Stimulated activated CD8-positive, alpha-beta memory T cell treated with anti-CD3 and anti-CD28 coated beads, Interleukin-12 subunit alpha, Interleukin-12 subunit beta, amount 100 ng/mL, for 4 hours (primary cell): ENCODE results near the gene SLC39A6.
"Not testable (repeated sequence)": the region's sequence is repeated elsewhere in the genome, so short reads cannot be mapped to it uniquely, and the experiment has no call there.

Experiments used
- DNase-seq: peaks from one replicate; pipeline ENCODE4 v3.0.0-alpha.2; 2020; ENCODE audit warnings: low read depth

Gene SLC39A6, protein sequence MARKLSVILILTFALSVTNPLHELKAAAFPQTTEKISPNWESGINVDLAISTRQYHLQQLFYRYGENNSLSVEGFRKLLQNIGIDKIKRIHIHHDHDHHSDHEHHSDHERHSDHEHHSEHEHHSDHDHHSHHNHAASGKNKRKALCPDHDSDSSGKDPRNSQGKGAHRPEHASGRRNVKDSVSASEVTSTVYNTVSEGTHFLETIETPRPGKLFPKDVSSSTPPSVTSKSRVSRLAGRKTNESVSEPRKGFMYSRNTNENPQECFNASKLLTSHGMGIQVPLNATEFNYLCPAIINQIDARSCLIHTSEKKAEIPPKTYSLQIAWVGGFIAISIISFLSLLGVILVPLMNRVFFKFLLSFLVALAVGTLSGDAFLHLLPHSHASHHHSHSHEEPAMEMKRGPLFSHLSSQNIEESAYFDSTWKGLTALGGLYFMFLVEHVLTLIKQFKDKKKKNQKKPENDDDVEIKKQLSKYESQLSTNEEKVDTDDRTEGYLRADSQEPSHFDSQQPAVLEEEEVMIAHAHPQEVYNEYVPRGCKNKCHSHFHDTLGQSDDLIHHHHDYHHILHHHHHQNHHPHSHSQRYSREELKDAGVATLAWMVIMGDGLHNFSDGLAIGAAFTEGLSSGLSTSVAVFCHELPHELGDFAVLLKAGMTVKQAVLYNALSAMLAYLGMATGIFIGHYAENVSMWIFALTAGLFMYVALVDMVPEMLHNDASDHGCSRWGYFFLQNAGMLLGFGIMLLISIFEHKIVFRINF

DNA sequence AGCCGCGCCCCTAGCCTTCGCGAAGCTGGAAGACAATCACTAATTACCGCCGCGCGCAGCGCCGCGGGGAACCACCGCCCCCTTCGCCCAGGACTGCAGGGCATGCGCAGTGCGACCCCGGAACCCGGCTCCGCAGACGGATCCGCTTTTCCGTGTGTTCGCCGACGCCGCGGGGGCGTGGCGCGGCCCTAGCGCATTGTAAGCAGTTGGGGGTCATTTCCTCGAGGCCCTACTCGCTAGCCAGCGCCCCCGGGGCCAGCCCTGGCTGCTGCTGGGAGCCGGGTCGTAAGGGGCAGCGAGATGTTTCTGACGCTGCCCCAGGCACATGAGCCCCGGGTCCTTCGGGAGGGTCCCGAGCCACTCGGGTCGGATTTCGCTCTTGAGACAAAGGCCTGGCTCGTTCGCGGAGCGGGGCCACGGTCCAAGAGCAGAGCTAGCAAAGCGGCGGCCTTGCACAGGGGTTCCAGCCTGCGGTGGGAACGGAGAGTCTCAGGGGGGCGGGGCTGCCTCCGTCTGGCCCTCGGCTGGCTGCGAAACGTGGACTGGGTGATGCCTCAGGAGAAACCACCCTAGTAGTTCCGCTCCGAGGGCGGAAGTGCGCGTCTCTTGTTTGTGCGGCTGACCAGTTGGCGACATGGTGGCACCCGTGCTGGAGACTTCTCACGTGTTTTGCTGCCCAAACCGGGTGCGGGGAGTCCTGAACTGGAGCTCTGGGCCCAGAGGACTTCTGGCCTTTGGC is at the start of gene SLC39A6, which contains the start of gene ELP2:
SLC39A6 (minus strand) TSS at position 41 of the 739 bp plus-strand sequence. CDS start 2,333 bp downstream, outside the sequence.
ELP2 (plus strand) TSS at position 600 of the 739 bp plus-strand sequence; CDS start at position 635, 35 bp downstream.
- peak; percentile 92 for DNase-seq

DNA sequence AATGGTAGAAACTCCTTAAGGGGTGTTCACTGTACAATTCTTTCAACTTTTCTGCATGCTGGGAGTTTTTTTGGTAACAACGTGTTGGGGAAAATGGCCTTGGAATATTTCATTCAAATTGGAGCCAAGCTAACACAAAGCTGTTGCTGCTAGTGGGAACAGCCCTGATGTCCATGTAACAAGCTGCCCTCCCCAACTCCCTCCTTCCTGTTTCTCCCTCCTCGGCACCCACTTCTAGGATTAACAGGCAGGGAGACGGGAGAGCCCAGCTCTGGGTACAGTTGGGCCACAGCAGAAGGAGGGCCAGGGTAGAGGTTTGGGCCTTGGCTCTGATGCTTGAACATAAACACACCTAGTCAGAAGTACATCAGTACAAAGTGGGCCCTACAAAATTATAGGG is 48.8 kb upstream of the SLC39A6 start:
- no peak for DNase-seq

DNA sequence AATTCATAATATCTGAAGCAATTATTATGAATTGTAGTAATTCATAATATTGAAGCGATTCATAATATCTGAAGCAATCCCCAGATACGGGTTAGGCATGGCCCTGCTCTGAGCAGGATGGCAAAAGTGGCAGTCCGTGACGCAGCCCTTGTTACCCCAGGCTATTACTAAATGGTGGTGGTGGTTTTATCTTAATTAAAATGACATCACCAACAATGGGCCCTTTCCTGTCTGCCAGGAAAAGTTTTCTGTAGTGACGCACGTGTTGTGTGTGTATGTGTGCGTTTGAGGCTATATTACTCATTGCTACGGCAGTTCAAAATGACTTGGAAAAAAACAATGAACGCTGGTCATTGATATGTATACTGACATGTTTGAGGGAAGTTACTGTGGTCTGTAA is 47.6 kb upstream of the SLC39A6 start:
- no peak for DNase-seq

DNA sequence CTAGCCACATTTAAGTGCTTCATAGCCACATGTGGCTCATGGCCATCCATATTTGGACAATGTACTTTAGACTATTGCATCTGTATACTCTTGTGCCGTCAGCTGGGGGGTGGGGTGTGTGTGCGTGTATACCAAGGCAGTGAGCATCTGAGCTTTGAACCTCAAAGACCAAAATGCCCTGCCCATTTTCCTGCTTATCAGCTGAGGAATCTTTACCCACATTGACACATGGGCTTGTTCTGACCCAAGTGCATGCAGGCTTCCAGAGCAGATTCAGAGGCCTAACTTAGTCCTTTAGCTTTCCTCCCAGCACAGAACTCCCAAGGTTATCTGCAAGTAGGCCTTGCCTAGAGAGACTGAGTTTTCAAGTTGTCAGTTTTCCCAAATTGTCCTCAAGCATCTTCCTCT is 47.0 kb upstream of the SLC39A6 start:
- no peak for DNase-seq

DNA sequence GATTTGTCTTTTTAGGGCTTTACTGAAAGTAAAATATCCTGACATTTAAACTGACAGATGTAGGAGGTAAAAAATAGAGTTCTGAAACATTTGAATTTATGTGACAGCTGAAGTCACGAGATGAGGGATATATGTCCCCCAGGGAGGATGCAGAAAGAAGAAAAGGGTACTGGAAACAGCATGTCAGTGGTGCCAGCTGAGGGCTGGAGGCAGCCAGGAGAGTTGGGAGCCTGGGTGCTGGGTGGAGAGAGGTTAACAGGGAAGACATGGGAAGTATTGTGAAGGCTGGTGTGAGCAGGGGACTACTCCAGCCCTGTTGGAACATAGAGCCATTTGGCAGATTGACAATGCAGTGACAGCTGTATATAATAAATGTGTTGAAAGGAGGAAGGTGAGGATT is 46.3 kb upstream of the SLC39A6 start:
- DNase-seq = no peak

DNA sequence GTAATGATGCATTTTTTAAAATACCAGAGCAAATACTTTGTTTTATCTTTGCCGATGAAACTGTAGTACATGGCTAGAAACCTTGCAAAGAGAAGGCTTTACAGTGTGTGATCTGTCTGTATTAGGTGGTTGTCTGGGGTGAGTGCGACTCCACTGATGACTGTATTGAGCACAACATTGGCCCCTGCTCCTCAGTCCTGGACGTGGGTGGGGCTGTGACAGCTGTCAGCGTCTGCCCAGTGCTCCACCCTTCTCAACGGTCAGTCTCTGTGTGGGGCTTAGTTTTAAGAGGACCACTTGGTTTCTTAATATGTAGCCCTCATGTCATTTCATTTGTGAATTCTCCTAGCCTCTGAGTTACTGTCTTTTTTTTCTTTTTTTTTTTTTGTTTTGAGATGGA is 40.8 kb upstream of the SLC39A6 start:
- DNase-seq = no peak

DNA sequence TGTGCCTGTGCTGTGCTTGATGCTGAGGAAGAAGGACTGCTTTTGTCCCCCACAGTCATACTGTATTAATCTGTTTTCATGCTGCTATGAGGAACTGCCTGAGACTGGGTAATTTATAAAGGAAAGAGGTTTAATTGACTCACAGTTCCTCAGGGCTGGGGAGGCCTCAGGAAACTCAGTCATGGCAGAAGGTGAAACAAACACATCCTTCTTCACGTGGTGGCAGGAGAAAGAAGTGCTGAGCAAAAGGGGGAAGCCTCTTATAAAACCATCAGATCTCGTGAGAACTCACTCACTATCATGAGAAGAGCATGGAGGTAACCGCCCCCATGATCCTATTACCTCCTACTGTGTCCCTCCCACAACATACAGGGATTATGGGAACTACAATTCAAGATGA is 39.2 kb upstream of the SLC39A6 start:
- not testable (repeated sequence) for DNase-seq

DNA sequence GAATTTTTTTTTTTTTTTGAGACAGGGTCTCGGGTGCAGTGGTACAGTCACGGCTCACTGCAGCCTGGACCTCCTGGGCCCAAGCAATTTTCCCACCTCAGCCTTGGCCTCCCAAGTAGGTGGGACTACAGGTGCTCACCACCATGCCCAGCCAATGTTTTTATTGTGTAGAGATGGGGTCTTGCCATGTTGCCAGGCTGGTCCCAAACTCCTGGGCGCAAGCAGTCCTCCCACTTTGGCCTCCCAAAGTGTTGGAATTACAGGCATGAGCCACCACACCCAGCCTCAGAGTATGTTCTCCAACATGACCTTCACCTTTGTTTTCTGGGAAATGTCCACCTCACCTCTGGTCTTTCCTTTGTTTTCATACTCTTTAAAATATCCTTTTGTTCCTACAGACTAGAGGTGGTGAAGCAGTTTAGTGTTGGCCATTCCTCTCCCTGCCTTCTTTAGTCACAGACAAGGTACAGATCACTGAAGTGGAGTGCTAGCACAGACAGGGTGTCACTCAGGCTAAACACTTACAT is 38.6 kb upstream of the SLC39A6 start:
- DNase-seq = no peak

DNA sequence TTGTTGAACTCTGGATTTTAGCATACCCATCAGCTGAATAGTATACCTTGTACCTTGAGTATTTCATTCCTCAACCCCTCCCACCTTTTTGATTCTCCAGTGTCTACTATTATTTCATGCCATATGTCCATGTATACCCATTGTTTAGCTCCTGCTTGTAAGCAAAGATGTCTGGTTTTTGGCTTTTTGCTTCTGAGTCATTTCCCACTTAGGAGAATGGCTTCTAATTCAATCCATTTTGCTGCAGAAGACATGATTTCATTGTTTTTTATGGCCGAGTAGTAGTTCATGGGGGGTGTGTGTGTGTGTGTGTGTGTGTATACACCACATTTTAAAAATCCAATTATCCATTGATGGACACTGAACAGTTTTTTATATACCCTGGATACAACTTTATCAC is 33.8 kb upstream of the SLC39A6 start:
- no peak for DNase-seq

DNA sequence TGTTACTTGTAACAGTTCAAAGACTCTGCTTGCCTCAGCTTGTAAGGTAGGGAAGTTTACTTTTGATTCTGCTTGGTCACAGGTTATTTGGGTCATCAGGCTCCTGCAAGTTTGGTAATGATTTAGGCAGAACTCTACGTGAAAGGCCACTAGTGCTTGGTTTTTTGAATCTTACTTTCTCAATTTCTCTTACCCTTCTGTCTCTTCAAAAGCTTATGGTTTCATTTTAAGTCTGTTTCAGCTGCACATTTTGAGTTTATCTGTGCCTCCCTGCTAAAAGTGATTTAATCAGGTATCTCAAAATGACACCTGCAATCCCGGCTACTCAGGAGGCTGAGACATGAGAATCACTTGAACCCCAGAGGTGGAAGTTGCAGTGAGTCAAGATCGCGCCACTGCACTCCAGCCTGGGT is 31.8 kb upstream of the SLC39A6 start:
- no peak for DNase-seq

DNA sequence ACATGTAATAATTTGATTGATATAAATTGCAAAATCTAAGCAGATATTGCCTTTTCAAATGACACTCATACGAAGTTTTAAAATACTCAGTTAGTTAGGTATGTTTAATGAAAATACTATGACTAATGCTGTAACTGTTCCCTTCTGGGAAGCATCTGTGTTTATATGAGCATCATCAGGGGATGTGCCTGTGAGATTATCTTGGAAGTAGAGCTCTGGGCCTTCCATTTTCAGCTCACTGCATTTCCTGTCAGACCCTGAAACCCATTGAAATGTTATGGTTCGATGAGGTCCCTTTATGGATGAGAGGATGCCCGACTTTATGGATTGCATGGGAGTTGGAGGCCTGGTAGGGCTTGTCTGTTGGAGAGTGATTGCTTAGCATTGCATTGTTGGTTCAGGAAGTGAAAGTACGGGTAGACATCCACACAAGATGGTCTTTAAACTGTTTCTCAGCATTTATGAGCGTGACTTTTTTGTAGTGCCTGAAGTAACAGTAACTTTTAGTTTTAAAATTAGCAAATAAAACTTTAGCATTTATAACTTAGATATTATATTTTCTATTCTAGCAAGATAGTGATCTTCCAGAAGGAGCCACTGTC is 29.2 kb upstream of the SLC39A6 start:
- no peak for DNase-seq

DNA sequence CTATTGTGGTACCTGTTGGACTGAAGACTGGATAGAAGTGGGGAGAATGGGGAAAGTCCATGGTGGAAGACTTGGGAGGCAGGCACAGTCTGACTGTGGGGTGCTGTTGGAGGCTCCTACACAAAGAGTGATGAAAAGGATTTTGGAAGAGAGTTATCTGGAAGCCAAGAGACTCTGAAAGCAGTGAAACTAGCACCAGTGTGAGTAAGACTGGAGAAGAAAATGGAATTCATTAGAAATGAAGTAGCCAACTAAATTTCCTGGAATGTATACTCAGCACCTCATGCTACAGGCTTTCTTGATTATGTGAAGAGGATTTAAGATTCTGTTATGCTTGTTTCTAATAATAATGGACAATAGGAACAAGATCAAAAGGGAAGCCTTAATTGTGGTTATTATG is 28.3 kb upstream of the SLC39A6 start:
- DNase-seq = no peak

DNA sequence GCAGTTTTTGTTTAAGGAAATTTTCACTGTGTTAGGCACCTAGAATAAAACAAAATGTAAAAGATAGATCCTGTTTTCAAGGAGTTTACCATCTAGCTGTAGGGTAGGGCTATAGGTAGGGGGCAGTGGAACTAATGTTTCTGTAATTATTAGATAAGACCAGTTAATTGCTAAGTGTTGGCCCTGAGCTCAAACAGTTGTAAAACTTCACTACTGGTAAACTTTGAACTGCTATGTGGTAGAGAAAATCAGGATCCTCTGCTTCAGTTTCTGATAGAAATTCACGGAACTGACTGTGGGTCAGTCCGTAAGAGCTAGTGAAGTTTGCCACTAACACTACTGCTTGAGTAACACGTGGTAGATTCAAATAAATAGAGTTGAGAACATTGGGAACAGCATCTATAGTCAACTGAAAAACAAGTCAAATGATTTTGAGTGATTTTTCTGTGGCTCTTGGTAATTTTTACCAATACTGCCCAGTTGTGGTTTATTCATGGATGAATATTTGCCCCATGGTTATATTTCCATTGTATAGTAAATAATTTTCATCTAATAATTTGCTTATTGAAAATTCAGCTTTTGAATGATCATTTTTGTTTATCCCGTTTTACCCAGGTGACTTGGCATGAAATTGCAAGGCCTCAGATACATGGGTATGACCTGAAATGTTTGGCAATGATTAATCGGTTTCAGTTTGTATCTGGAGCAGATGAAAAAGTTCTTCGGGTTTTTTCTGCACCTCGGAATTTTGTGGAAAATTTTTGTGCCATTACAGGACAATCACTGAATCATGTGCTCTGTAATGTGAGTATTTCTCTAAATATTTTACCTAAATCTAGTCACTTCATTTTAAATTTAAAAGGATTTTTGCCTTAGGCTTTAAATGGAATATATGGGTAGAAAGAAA is 27.0 kb upstream of the SLC39A6 start:
- DNase-seq = no peak

DNA sequence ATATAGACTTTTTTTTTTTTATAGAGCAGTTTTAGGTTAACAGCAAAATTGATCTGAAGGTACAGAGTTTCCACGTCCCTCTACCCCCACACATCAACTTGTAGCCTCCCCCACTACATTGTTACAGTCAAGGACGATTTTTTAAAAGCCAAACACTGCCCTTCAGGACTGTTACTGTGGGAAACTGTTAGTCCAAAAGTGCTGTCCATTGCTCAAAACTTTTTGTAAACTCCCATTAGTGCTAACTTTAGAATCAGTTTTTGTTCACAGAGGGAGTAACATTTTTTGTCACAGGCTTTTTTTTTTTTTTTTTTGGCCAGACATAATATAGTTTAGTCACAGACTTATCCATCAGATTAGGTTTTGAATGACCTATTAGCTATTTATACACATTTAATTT is 24.6 kb upstream of the SLC39A6 start:
- DNase-seq = no peak

DNA sequence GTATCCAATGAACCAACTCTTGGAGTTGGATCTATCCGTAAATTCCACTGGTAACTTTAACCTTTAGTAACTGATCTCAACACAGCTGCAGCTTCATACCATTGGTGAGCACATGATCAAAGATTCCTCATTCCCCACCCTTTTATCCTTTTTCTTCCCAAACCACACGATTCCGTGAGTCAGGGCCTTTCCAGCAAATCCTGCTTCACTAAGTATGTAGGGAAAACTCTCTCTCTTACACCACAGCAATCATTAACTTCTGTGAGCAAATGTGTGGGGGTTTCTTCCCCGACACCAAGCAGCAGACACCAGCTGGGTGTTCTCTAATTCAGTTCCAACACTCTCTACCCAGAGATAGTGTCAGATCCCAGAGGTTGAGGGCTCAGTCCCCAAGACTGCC is 24.1 kb upstream of the SLC39A6 start:
- no peak for DNase-seq

DNA sequence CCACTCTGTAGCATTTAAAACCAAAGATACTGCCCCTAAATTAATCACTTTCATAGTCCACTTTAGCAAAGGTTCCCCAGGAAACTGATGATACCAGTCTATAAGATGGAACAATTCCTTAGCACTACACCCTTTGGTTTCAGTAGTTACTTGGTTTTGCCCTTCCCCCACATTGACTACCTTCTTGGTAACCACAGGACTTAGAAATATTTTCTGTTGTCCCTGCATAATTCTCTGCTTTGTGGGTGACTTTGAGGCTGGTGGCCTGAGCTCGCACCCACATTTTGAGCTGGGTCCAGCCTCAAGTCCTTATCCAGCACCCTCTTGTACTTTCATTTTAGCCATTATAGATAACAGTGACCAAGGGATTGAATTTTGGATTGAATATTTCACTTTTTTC is 23.6 kb upstream of the SLC39A6 start:
- no peak for DNase-seq

DNA sequence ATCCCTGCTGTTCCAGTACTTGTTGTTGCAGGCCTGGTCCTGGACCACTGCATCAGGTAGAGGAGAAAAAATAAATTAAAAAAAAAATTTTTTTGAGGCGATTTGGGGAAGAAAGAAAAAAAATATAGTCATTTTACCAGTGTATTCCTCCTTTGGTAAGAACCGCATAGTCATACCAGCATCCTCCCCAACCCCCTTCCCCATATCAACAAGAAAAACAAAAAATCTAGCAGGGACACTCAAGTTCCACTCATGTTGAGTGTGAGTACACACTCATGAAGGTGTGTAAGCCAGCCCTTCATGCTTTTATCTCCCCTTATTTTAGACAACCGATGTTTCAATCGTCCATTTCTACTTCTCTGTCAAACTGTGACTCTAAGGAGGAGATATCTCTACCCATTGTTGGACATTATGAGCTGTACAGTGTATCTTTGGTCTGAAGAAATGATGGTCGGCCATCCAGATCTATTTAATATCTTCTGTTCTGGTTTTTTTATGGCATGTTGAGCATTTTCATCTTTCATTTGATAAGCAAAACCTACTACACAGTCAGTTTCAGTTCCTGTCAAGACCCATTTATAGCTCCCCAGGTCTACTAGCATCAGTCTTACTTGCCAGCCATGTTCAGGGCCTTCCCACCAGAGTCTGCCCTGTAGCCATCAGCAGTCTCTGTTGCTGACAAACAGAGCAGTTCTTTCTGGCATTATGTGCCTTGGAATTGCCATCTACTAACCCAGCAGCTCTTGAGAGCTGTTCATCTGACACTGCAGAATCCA is 20.6 kb upstream of the SLC39A6 start:
- DNase-seq = no peak

DNA sequence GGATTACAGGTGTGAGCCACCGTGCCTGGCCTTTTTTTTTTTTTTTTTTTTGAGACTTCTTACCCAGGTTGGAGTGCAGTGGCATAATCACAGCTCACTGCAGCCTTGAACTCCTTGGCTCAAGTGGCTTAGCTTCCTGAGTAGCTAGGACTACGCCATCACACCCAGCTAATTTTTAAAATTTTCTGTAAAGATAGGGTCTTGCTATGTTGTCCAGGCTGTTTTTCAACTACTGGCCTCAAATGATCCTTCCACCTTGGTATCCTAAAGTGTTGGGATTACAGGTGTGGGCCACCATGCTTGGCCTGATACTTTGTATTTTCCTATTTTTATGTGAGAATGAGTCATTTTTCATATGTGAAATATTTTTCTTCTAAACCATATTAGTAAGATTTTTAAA is 14.3 kb upstream of the SLC39A6 start:
- DNase-seq = no peak

DNA sequence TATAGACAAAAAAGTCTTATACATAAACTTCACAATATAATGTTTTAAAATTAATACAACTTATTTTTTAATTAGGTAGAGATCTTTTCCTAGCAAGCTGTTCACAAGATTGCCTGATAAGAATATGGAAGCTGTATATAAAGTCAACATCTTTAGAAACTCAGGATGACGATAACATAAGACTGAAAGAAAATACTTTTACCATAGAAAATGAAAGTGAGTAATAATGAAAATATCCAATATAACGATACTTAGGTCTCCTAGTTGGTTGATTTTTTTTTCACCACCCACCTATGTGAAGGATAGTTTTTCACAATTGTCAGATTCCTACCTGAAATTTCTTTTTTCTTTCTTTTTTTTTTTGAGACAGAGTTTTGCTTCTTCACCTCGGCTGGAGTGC is 13.6 kb upstream of the SLC39A6 start:
- no peak for DNase-seq

DNA sequence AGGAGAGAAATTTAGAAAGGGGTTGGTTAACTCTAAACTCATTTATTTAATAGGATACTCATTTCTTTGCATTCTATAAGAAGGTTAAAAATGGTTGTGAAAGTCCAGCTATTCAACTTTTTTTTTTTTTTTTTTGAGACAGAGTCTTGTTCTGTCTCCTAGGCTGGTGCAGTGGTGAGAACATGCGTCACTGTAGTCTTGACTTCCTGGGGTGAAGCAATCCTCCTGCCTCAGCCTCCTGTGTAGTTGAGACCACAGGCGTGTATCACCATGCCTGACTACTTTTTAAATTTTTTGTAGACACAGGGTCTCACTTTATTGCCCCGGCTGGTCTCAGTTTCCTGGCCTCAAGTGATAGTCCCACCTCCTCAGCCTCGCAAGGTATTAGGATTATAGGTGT is 12.4 kb upstream of the SLC39A6 start:
- no peak for DNase-seq
